ENCODE results near the gene CAMTA1.

CAMTA1 gene

GRCh38 chr1:6871300-6871972, 86.2 kb downstream of the CAMTA1 start:
- no peak for ATAC-seq
- TF ChIP-seq ISL1 (CRISPR knock-in tag; IDR thresholded peaks at IDR 0.05) (no peak), CSRNP3 (CRISPR knock-in tag; IDR thresholded peaks at IDR 0.05) (no peak), GLIS3 (CRISPR knock-in tag; IDR thresholded peaks at IDR 0.05) (no peak)

GRCh38 chr1:6872573-6873261, 87.5 kb downstream of the CAMTA1 start:
- TF ChIP-seq ZFP3 (CRISPR knock-in tag; IDR thresholded peaks at IDR 0.05), result no peak
- no peak for TF ChIP-seq TSHZ2 (CRISPR knock-in tag; IDR thresholded peaks at IDR 0.05)
- no peak for TF ChIP-seq PPARA (CRISPR knock-in tag; IDR thresholded peaks at IDR 0.05; ENCODE audit: borderline replicate concordance)
- TF ChIP-seq CSDC2 (CRISPR knock-in tag; IDR thresholded peaks at IDR 0.05), result no peak
- no peak for TF ChIP-seq RARB (CRISPR knock-in tag; IDR thresholded peaks at IDR 0.05)
- TF ChIP-seq CREB5 (CRISPR knock-in tag; IDR thresholded peaks at IDR 0.05; ENCODE audit: low read depth), result no peak
- TF ChIP-seq ZC3H10 (CRISPR knock-in tag; IDR thresholded peaks at IDR 0.05), result no peak
- TF ChIP-seq CSRNP3 (CRISPR knock-in tag; IDR thresholded peaks at IDR 0.05), result no peak
- TF ChIP-seq ZFP30 (CRISPR knock-in tag; IDR thresholded peaks at IDR 0.05), result no peak
- TF ChIP-seq ZNF70 (CRISPR knock-in tag; IDR thresholded peaks at IDR 0.05), result no peak
- no peak for TF ChIP-seq PATZ1 (CRISPR knock-in tag; IDR thresholded peaks at IDR 0.05; ENCODE audit: borderline replicate concordance)
- no peak for TF ChIP-seq ARNTL (CRISPR knock-in tag; IDR thresholded peaks at IDR 0.05; ENCODE audit: borderline replicate concordance, low read depth)
- TF ChIP-seq ZNF8 (CRISPR knock-in tag; IDR thresholded peaks at IDR 0.05), result no peak
- no peak for TF ChIP-seq GLIS3 (CRISPR knock-in tag; IDR thresholded peaks at IDR 0.05)
- TF ChIP-seq BACH2 (CRISPR knock-in tag; IDR thresholded peaks at IDR 0.05; ENCODE audit: borderline replicate concordance), result no peak
- no peak for TF ChIP-seq ESRRG (CRISPR knock-in tag; IDR thresholded peaks at IDR 0.05)
- TF ChIP-seq POU6F1 (CRISPR knock-in tag; IDR thresholded peaks at IDR 0.05; ENCODE audit: borderline replicate concordance, low read depth), result no peak
- no peak for TF ChIP-seq OSR1 (CRISPR knock-in tag; IDR thresholded peaks at IDR 0.05)
- no peak for ATAC-seq
